ENCODE results near the gene ACOT7.
"Not testable (repeated sequence)": the region's sequence is repeated elsewhere in the genome, so short reads cannot be mapped to it uniquely, and the experiment has no call there.

ACOT7 gene

DNA sequence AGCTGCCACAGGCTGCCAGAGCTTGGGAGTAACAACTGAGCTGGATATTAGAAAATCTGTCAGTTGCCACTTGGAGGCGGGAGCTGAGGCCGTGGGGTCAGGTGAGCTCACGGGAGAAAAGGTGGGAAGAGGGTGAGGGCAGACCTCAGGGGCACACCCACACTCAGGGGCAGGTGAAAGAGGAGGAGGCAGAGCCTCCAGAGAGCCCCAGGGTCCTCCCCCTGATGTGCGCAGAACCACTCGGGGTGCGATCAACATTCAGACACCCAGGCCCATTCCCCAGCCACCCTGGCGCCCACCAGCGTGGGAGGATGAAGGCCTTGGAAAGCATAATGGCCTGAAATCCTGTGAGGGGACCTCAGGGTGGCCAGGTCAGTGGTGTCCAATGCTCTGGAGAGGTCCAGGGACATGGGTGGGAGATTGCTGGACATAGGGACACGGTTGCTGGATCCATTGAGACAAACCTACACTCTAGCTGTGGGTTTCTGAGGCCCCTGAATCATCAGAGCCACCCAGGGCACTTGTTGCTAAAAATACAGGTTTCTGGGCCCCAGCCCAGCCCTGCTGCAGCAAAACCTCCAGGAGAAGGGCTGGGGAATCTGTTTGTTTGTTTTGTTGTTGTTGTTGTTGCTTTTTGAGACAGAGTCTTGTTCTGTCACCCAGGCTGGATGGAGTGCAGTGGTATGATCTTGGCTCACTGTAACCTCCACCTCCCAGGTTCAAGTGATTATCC is 83.3 kb downstream of the ACOT7 start:
- no peak for DNase-seq (ENCODE audit: low spot score)

DNA sequence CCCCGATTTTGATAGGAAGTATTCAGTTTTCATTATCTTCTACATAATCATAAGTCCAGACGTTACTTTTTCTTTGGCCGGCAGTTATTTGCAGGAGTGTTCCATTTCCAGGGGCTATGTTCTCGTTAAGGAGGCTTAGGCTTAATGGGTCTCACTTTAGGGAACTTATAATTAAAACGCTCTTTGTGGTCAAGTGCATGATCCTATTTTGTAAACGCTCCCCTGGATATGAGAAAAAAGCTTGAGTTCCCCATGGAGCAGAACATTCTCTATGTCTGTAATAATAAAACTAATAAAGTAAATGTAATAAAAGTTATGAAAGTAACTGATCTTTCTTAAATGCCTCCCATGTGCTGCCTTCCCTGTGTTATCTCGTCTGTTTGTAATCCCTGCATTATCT is 84.0 kb downstream of the ACOT7 start:
- no peak for DNase-seq (ENCODE audit: low spot score)

- DNase-seq (ENCODE audit: low spot score) = no peak
Observed at GRCh38 chr1:6308449-6308848, 85.1 kb downstream of the ACOT7 start.

GRCh38 chr1:6307682-6308081 is 85.9 kb downstream of the ACOT7 start:
- DNase-seq (ENCODE audit: low spot score) = not testable (repeated sequence)

DNA sequence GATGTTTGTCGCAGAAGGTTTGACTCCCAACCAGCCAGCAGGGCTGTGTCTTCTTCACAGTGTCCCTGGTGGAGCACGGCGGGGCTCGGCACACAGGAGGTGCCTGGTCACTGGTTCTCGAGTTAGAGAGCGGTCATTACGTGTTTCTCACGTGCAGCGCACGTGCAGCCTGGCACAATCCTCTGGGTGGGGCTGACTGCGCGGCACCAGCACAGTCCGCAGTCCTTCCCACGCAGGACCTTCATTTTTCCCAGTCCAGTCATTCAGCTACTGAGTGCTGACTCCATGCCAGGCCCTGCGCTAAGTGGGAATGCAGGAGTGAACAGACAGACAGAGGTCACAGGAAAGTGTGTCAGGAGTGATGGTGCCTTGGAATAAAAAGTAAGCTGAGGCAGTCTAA is 86.5 kb downstream of the ACOT7 start:
- no peak for DNase-seq (ENCODE audit: low spot score)

GRCh38 chr1:6303397-6304012 is 90.1 kb downstream of the ACOT7 start:
- no peak for DNase-seq (ENCODE audit: low spot score)

- DNase-seq (ENCODE audit: low spot score) = no peak
Observed at GRCh38 chr1:6302568-6302967, 91.0 kb downstream of the ACOT7 start.

DNA sequence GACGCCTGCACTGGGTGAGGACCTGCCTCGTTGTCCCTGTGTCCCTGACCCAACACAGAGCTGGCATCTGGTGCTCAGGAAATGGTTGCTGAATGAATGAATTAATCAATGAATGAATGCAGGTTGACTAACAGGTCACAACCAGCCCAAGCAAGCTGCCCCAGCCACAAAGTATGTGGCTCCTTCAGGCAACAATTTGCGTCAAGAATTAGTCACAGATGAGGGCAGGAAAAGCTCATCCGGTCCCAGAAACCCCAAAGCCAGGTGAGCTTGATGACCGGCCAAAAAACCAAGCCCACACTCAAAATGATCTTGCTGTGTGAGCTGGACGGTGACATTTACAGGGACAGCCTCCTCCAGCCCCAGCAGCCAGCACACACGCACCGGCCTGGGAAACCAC is 92.0 kb downstream of the ACOT7 start:
- DNase-seq (ENCODE audit: low spot score) = no peak

GRCh38 chr1:6300342-6301048 is 93.1 kb downstream of the ACOT7 start:
- no peak for DNase-seq (ENCODE audit: low spot score)

GRCh38 chr1:6299557-6300165 is 93.9 kb downstream of the ACOT7 start:
- DNase-seq (ENCODE audit: low spot score) = no peak

DNA sequence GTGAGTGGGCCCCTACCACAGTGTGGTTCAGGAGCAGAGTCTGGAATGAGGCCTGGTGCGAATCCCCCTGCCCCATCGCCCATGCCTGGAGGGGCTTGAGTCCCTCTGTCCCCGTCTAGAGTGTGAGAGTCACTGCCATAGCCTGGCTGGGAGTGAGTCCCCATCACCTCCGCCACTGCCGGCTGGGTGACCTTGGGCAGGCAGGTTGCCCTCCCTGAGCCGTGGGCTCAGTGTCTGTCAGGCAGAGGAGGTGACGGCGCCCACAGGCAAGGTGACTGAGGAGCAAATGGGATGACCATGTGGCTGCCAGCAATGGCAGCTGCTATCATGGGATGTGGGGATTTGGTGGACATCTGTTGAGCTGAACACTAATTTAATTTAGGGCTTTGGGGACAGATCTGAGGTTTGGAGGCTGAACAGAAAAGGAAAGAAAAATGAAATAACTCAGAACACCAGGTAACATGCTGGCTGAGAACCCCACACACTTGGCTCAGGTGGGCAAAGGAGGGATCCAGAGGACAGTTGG is 94.6 kb downstream of the ACOT7 start:
- DNase-seq (ENCODE audit: low spot score) = no peak

GRCh38 chr1:6298530-6298929 is 95.0 kb downstream of the ACOT7 start:
- no peak for DNase-seq (ENCODE audit: low spot score)

DNA sequence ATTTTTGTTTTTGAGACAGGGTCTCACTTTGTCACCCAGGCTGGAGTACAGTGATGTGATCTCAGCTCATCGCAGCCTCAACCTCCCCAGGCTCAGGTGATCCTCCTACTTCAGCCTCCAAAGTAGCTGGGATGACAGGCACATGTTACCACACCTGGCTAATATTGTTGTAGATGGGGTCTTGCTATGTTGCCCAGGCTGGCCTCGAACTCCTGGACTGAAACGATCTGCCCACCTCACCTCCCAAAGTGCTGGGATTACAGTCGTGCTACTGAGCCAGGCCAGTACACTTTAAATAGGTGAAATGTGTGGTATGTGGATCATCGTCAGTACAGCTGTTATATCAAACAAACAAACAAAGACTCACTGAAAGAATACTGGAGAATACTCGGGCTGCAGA is 97.7 kb downstream of the ACOT7 start:
- DNase-seq (ENCODE audit: low spot score) = no peak

- DNase-seq (ENCODE audit: low spot score) = no peak
Observed at GRCh38 chr1:6294890-6295556, 98.5 kb downstream of the ACOT7 start.

DNA sequence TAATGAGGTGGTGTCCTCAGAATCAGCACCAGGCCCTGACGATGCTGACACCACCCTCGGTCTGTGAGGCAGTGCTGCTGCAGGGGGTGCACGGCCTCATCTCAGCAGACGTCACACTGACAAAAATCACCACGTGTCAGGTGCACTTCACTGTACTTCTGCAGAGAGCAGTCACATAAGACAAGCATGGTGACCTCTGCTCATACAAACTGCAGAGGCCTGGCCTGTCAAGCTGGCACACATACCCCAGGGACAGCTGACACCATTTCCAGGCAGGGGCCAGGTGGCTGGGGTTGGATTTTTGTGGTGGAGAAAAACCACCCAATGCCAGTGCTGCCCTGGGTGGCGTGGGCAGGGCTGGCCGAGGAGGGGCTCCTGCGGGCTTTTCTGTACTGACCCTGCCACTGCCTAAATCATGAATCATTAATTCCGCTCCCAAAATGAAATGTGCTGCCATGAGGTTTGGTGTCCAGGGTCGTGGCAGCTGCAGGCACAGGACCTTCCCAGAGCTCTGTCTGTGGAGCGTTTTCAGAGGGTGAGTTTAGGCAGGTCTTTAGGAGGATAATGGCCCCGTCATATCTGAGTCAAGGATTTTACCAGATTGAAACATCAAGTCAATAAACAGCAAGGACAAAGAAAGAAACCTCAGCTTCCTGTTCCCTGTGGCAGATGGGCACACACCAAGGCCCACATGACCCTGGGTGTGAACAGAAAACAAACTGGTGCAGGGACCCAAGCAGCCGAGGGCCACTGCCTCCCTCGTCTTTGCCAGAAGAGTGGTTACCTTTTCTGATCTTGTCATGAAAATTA is 99.3 kb downstream of the ACOT7 start:
- no peak for DNase-seq (ENCODE audit: low spot score)

GRCh38 chr1:6292102-6292501 is 101.5 kb downstream of the ACOT7 start:
- DNase-seq (ENCODE audit: low spot score) = no peak

DNA sequence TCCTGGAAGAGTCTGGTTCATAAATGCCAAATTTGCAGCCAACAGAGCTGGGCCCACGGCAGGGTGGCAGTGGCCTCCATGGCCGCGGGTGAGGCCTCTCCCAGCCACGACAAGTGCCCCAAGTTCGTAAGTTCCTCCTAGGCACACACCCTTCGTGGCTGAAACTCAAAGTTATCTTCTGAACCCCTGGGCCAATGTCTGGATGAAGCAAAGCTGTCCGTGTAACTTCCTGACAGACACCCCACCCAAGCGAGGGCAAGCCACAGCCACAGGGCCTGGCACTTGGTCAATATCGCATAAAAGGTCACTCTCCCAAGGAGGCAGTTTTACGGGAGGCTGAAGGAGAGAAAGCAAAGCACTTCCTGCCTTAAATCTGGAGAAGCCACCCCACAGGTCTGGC is 104.9 kb downstream of the ACOT7 start:
- DNase-seq (ENCODE audit: low spot score) = no peak

DNA sequence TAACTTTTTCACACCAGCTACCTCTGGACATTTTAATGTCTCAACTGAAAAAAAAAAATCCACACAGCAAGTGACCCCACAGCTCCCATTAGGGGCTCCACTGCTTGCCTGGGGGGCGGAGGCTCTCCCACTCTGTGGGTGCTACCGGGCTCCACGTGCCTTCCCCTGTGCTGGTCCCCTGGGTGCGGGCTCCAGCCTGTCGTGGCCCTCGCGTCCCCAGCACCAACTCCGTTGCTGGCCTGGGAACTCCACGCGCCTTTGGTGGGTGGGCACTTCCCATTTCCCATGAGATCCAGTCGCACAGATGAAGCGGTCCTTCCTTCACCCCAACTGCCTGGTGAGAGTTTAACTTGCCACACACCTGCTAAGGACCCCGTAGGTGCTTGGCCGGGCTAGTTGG is 105.5 kb downstream of the ACOT7 start:
- DNase-seq (ENCODE audit: low spot score) = no peak

DNA sequence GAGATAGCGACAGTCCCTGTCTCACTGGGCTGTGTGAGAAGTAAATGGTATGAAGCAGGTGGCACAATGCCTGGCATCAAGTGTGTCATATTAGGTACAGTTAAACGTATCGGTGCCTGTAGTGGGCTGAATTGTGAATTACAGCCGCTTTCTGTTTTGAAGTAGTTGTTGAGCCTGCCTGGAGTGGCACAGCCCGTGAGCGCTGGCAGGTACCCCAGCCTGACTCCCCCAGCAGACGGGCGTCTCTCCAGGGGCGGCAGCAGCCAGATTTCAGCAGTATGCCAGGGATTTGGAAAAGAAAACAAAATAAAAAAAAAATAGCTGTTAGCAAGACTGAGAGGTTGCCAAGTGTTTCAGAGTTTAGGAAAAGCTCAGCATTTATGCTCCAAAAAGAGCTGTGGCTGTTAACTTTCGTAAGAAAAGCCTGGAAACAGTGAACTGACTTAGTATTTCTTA is 106.1 kb downstream of the ACOT7 start:
- DNase-seq (ENCODE audit: low spot score) = no peak

- DNase-seq (ENCODE audit: low spot score) = no peak
Observed at GRCh38 chr1:6287029-6287428, 106.5 kb downstream of the ACOT7 start.

DNA sequence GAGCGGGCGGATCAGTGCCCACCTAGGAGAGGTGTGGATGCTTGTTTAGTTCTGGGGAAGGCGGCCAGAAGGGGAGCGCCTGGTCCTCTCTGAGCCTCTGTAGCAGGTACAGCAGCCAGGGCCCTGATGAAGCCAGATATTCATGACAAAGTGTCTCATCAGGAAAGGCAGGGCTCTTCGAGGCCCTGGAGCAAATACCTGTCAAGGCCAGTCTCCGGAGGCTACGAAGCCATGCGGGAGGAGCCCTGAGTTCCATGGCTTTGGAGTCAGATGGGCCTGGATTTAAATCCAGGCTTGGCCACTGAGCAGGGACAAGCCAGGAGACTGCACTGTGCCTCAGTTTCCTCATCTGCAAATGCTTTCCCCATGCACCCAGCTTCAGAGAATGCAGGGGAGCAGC is 107.3 kb downstream of the ACOT7 start:
- no peak for DNase-seq (ENCODE audit: low spot score)

Data from CD4-positive, alpha-beta T cell treated with Interleukin-6 at 100 ng/mL for 8 hours (primary cell).